Panc1 (cell line): ENCODE data around the gene STAB1. TPM values are rescaled to one million over a fixed set of nuclear protein-coding genes. Genes with fewer than 3 reads are reported as not detected.

ENCODE experiments used
- ATAC-seq: fragments of 200-7000 bp; cut with Tn5 transposase; 2 replicates; pipeline ENCODE4 v1.9.1; 2020; ENCODE audit warnings: mild to moderate bottlenecking, moderate library complexity
- BruUV-seq: library from RNA; stranded (reverse); fragments of 400-500 nt; replicated peaks from 2 replicates; lab custom pipeline; 2021; lab: Mats Ljungman, UMichigan
- CTCF ChIA-PET: fragments of 300-600 bp; sonication (Branson Sonifier 250); formaldehyde crosslinking; loops from one replicate; lab custom pipeline; 2022; ENCODE audit warnings: antibody characterized with exemption; lab: Charles Lee
- POLR2A ChIA-PET: fragments of 300-600 bp; sonication (Branson Sonifier 250); formaldehyde crosslinking; loops from one replicate; lab custom pipeline; 2022; ENCODE audit warnings: antibody characterized with exemption; lab: Charles Lee
- DNase-seq: peaks from one replicate; pipeline ENCODE4 v3.0.0-alpha.2; 2010; ENCODE audit warnings: low read depth, low spot score
- H3K27ac ChIP-seq: 2 replicates; pipeline ENCODE4 v1.5.1; 2011; ENCODE audit warnings: mild to moderate bottlenecking, low read length, inconsistent platforms
- H3K27me3 ChIP-seq: fragments of 200-500 bp; sonication (Bioruptor generic); 2 replicates; pipeline ENCODE4 v1.6.0; 2014; ENCODE audit warnings: low read length, inconsistent platforms; ENCODE audit not compliant: control insufficient read depth, insufficient read depth
- H3K36me3 ChIP-seq: fragments of 200-500 bp; sonication (Bioruptor generic); 2 replicates; pipeline ENCODE4 v1.5.1; 2014; ENCODE audit warnings: inconsistent platforms, mild to moderate bottlenecking, low read length, moderate library complexity; ENCODE audit not compliant: control insufficient read depth, insufficient read depth
- H3K4me1 ChIP-seq: 2 replicates; pipeline ENCODE4 v1.5.1; 2011; ENCODE audit warnings: inconsistent platforms, mild to moderate bottlenecking, low read length, moderate library complexity; ENCODE audit not compliant: control insufficient read depth, insufficient read depth
- H3K4me3 ChIP-seq, 2 experiments: 2 replicates each; pipeline ENCODE4 v1.5.1; 2011 to 2012; ENCODE audit warnings: low read depth in 2 of 2, low read length in 2 of 2, mild to moderate bottlenecking in 2 of 2, inconsistent platforms in 1 of 2, moderate library complexity in 1 of 2
- H3K9me3 ChIP-seq: fragments of 200-500 bp; sonication (Bioruptor generic); 2 replicates; pipeline ENCODE4 v1.5.1; 2014; ENCODE audit warnings: low read depth, mild to moderate bottlenecking, inconsistent platforms, low read length, moderate library complexity; ENCODE audit not compliant: control insufficient read depth, insufficient read depth
- POLR2AphosphoS5 ChIP-seq: IDR thresholded peaks from 2 replicates; pipeline ENCODE4 v1.6.1; 2012; ENCODE audit warnings: mild to moderate bottlenecking, low read depth, low read length, moderate library complexity
- SIN3A ChIP-seq: IDR thresholded peaks from 2 replicates; pipeline ENCODE4 v1.6.1; 2012; ENCODE audit warnings: low read depth, mild to moderate bottlenecking, low read length, moderate library complexity, borderline replicate concordance; ENCODE audit not compliant: insufficient read depth
- TCF7L2 ChIP-seq: IDR thresholded peaks from 2 replicates; pipeline ENCODE4 v1.6.1; 2011; ENCODE audit warnings: mild to moderate bottlenecking, low read depth, low read length, inconsistent platforms
- in situ Hi-C: cut with HindIII; loops from 2 replicates; pipeline ENCODE4 v1.10.0; 2016; ENCODE audit warnings: low sequenced_read_pairs, low pct_unique_long_range_greater_than_20kb
- intact Hi-C: fragments of 100-400 bp; cut with micrococcal nuclease; formaldehyde crosslinking; loops from one replicate; pipeline ENCODE4 v1.10.0; 2022; ENCODE audit not compliant: unreplicated experiment
- total RNA-seq: library from RNA; stranded (reverse); gene quantifications from one replicate; pipeline ENCODE4 v1.2.1, GENCODE V29; 2021; ENCODE audit not compliant: unreplicated experiment
- TF ChIP-seq, protein P1 (sequence below): fragments of 450-650 bp; IDR thresholded peaks from 2 replicates; pipeline ENCODE4 v1.5.1; 2017; ENCODE audit warnings: mild to moderate bottlenecking
- TF ChIP-seq, protein P2 (sequence below), 2 experiments: IDR thresholded peaks; 2 replicates each; pipeline ENCODE4 v1.6.1; 2011 to 2012; ENCODE audit warnings: low read depth in 2 of 2, control low read depth in 1 of 2, low read length in 1 of 2, mild to moderate bottlenecking in 1 of 2, moderate library complexity in 1 of 2; ENCODE audit not compliant: insufficient read depth in 1 of 2

STAB1 gene
- total RNA-seq, 1 experiment from 2014 or later = 0.39 TPM

DNA sequence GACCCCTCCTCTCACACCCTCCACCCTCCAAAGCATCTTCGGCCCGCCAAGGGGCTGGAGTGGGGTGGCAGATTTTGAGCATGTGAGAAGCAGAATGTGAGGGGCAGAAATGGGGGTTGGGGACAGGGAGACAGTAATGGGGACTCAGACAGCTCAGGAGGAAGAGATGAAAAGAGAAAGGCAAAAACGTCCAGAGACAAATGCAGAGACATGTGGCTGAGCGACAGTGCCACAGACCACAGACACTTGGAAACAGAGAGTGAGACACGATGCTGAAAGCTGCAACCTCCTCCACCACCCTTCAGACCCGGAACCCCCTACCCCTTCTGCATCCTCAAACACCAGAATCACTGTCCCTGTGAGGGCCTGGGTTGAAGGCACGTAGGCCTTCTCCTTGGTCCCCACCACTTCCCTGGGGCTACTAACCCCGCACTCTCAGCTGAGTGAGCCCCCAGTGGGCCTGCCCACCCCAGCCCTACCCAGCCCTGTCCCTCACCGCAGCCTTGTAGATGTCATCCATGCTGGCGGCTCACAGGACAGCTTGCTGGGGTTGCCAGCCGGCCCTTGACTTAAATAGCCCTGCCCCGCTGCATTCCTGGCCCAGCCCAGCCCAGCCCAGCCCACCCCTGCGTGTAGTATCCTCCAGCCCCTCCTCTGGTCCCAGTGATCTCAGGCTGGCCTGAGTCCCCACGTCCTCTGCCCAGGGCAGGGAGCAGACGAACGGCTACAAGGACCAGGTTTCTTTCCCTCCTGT, 41.5 kb upstream of the STAB1 start, which contains the start of gene TNNC1:
Gene TNNC1 (minus strand): TSS at position 546 of the 754 bp plus-strand sequence. CDS start 26 bp downstream, at position 520.
- no TSS peak for BruUV-seq
- POLR2A ChIA-PET = no interaction called here
- no peak for ATAC-seq

DNA sequence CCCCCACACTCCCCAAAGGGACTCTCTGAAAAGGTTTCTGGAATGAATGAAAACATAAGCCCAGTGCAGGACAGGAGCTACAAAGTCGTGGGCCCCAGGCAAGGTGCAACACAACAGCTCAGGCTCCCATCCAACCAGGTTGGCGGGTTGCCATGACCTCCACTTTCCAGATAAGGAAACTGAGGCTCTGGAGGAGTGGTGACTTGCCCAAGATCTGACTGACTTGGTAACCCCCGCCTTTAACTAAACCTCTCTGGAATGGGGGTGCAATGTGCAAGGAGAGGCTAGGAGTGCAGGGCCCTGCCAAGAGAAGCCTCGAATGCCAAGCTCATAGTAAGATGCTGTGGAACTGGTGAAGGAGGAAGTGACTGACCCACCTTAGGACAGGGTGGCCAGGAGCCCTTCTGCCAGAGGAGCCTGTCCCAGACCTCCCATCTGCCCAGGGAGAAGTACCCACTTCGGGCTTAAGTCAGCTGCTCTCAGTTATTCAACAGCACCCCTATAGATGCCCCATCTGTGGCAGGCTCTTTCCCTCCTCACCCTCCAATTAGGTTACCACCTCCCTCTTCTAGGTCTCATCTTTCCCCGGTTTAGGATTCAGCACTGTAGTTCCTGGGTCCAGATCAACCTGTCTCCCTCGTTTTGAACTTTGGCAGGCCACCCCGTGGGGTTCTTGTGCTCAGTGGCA, 40.7 kb upstream of the STAB1 start:
- in situ Hi-C loops (no loop called here), intact Hi-C loops (no loop called here)
- TF ChIP-seq TCF7L2 = no peak
- TF ChIP-seq, protein P1, sequence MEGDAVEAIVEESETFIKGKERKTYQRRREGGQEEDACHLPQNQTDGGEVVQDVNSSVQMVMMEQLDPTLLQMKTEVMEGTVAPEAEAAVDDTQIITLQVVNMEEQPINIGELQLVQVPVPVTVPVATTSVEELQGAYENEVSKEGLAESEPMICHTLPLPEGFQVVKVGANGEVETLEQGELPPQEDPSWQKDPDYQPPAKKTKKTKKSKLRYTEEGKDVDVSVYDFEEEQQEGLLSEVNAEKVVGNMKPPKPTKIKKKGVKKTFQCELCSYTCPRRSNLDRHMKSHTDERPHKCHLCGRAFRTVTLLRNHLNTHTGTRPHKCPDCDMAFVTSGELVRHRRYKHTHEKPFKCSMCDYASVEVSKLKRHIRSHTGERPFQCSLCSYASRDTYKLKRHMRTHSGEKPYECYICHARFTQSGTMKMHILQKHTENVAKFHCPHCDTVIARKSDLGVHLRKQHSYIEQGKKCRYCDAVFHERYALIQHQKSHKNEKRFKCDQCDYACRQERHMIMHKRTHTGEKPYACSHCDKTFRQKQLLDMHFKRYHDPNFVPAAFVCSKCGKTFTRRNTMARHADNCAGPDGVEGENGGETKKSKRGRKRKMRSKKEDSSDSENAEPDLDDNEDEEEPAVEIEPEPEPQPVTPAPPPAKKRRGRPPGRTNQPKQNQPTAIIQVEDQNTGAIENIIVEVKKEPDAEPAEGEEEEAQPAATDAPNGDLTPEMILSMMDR = no peak
- TF ChIP-seq, protein P2, sequence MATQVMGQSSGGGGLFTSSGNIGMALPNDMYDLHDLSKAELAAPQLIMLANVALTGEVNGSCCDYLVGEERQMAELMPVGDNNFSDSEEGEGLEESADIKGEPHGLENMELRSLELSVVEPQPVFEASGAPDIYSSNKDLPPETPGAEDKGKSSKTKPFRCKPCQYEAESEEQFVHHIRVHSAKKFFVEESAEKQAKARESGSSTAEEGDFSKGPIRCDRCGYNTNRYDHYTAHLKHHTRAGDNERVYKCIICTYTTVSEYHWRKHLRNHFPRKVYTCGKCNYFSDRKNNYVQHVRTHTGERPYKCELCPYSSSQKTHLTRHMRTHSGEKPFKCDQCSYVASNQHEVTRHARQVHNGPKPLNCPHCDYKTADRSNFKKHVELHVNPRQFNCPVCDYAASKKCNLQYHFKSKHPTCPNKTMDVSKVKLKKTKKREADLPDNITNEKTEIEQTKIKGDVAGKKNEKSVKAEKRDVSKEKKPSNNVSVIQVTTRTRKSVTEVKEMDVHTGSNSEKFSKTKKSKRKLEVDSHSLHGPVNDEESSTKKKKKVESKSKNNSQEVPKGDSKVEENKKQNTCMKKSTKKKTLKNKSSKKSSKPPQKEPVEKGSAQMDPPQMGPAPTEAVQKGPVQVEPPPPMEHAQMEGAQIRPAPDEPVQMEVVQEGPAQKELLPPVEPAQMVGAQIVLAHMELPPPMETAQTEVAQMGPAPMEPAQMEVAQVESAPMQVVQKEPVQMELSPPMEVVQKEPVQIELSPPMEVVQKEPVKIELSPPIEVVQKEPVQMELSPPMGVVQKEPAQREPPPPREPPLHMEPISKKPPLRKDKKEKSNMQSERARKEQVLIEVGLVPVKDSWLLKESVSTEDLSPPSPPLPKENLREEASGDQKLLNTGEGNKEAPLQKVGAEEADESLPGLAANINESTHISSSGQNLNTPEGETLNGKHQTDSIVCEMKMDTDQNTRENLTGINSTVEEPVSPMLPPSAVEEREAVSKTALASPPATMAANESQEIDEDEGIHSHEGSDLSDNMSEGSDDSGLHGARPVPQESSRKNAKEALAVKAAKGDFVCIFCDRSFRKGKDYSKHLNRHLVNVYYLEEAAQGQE (IDR thresholded peaks at IDR 0.05; ENCODE audit: insufficient read depth in 1 of 2, low read depth in 2 of 2, low read length in 1 of 2) = no peak
- TF ChIP-seq SIN3A = no peak
- TF ChIP-seq POLR2AphosphoS5 = no peak
- Histone ChIP-seq H3K27ac (peak overlapping the region; percentile 93), H3K36me3 (peaks cover 6% of the 10 kb centered on the region; the same call in 1 of the 2 replicates), H3K4me1 (peaks cover 39% of the 10 kb centered on the region), H3K9me3 (no peaks in the 10 kb centered on the region), H3K27me3 (no peaks in the 10 kb centered on the region), H3K4me3 (peak overlapping the region; percentile 68 to 74)
- ChIA-PET POLR2A (no interaction called here), CTCF (no interaction called here)
- ATAC-seq (no peak), DNase-seq (no peak)
- BruUV-seq = no TSS peak

More for the DNA sequence above, 41.5 kb upstream of the STAB1 start, which contains the start of gene TNNC1:
- TF ChIP-seq POLR2AphosphoS5 (no peak), TCF7L2 (no peak), SIN3A (no peak)
- TF ChIP-seq, protein P2 (IDR thresholded peaks at IDR 0.05; ENCODE audit: insufficient read depth in 1 of 2, low read depth in 2 of 2, low read length in 1 of 2) = no peak
- TF ChIP-seq, protein P1 = no peak
- Histone ChIP-seq H3K27me3 (no peaks in the 10 kb centered on the region), H3K4me1 (peaks cover 39% of the 10 kb centered on the region), H3K36me3 (peaks cover 6% of the 10 kb centered on the region; the same call in 1 of the 2 replicates), H3K9me3 (no peaks in the 10 kb centered on the region), H3K4me3 (peak within 1 kb of the TSS; percentile 68 to 74), H3K27ac (peak within 1 kb of the TSS; percentile 93)
- in situ Hi-C loops = no loop called here
- no peak for DNase-seq
- CTCF ChIA-PET = no interaction called here
- intact Hi-C loops = no loop called here
